Muscle of back (tissue), 11 donors: ENCODE data around the gene TMEM123. TPM values are rescaled to one million over a fixed set of nuclear protein-coding genes. Genes with fewer than 3 reads are reported as not detected.

Experiments used
- DNase-seq, 3 donors: peaks; one replicate each; pipeline versions ENCODE4 v3.0.0 to v3.0.0-alpha.2; 2013
- polyA plus RNA-seq, 10 donors: library from polyadenylated mRNA; unstranded; fragments of 120-200 nt; gene quantifications; one replicate each; pipeline ENCODE4 v1.2.1, GENCODE V29; 2013; ENCODE audit not compliant: insufficient read length in 10 of 10

Gene TMEM123
- polyA plus RNA-seq, 10 donors: 137 to 199 (median 181) TPM

- no peak for DNase-seq
These were observed 53.4 kb downstream of the TMEM123 start for GRCh38 chr11:102399189-102399588.

GRCh38 chr11:102398297-102398696 is 54.3 kb downstream of the TMEM123 start:
- no peak for DNase-seq

- DNase-seq: no peak
These were observed 55.6 kb downstream of the TMEM123 start for GRCh38 chr11:102396708-102397563.

- DNase-seq: no peak
These were observed 56.7 kb downstream of the TMEM123 start for GRCh38 chr11:102395720-102396393.

GRCh38 chr11:102393272-102393730 is 59.3 kb downstream of the TMEM123 start:
- no peak for DNase-seq

GRCh38 chr11:102391549-102392237 is 60.9 kb downstream of the TMEM123 start:
- no peak for DNase-seq

GRCh38 chr11:102390667-102391465 is 61.7 kb downstream of the TMEM123 start:
- peak; percentile 22 to 41 (median 23) for DNase-seq

GRCh38 chr11:102389253-102389652 is 63.3 kb downstream of the TMEM123 start:
- no peak for DNase-seq

GRCh38 chr11:102387043-102387781 is 65.4 kb downstream of the TMEM123 start:
- no peak for DNase-seq

- DNase-seq: no peak
These were observed 66.3 kb downstream of the TMEM123 start for GRCh38 chr11:102386136-102386734.

- DNase-seq: no peak
These were observed 67.2 kb downstream of the TMEM123 start for GRCh38 chr11:102385085-102386007.

- no peak for DNase-seq
These were observed 68.0 kb downstream of the TMEM123 start for GRCh38 chr11:102384419-102385079.

GRCh38 chr11:102383839-102384238 is 68.7 kb downstream of the TMEM123 start:
- no peak for DNase-seq

- no peak for DNase-seq
These were observed 70.2 kb downstream of the TMEM123 start for GRCh38 chr11:102382384-102382783.

- no peak for DNase-seq
These were observed 73.7 kb downstream of the TMEM123 start for GRCh38 chr11:102378818-102379217.

- DNase-seq: no peak
These were observed 74.7 kb downstream of the TMEM123 start for GRCh38 chr11:102377891-102378290.

GRCh38 chr11:102375720-102376399 is 76.7 kb downstream of the TMEM123 start:
- DNase-seq: no peak
